B cell (primary cell): Measurements from ENCODE around the gene SLC2A11. TPM values are rescaled to one million over a fixed set of nuclear protein-coding genes. Genes with fewer than 3 reads are reported as not detected.

ENCODE experiments used
- ATAC-seq: fragments of 200-7000 bp; cut with Tn5 transposase; one replicate; pipeline ENCODE4 v1.10.0; 2021; ENCODE audit warnings: low read depth, mild to moderate bottlenecking, moderate number of reproducible peaks, moderate library complexity
- CTCF ChIA-PET: fragments of 350-600 bp; sonication (Branson Sonifier 250); formaldehyde crosslinking; loops from one replicate; lab custom pipeline; 2021; ENCODE audit warnings: antibody characterized with exemption, inconsistent platforms; lab: Charles Lee
- POLR2A ChIA-PET: fragments of 350-600 bp; sonication (Branson Sonifier 250); formaldehyde crosslinking; loops from one replicate; lab custom pipeline; 2021; ENCODE audit warnings: antibody characterized with exemption; lab: Charles Lee
- DNase-seq: peaks from one replicate; pipeline ENCODE4 v3.0.0; 2013
- H2AFZ ChIP-seq: 2 replicates; pipeline ENCODE4 v1.6.1; 2012; ENCODE audit warnings: mild to moderate bottlenecking, low read depth, low read length; ENCODE audit not compliant: insufficient read depth, poor library complexity, severe bottlenecking
- H3K27ac ChIP-seq, 2 donors: 1 replicate in 1 of 2; 2 replicates in 1 of 2; pipeline ENCODE4 v1.5.1; 2012 to 2013; ENCODE audit warnings: low read length in 2 of 2, mild to moderate bottlenecking in 2 of 2, moderate library complexity in 1 of 2
- H3K27me3 ChIP-seq, 4 experiments: fragments of 200-600 bp in 1 of 4; sonication (generic) in 1 of 4; replicated peaks in 1 of 4; 1 replicate in 2 of 4; 2 replicates in 2 of 4; pipeline versions ENCODE4 v1.6.1 to v1.7.0; 2013 to 2016; ENCODE audit warnings: low read length in 3 of 4, mild to moderate bottlenecking in 2 of 4, mixed read lengths in 1 of 4, moderate library complexity in 1 of 4; ENCODE audit not compliant: insufficient read depth in 4 of 4, control insufficient read depth in 3 of 4; ENCODE audit errors: control extremely low read depth in 1 of 4
- H3K36me3 ChIP-seq, 2 experiments: replicated peaks in 1 of 2; 1 replicate in 1 of 2; 2 replicates in 1 of 2; pipeline versions ENCODE4 v1.6.1 to v1.7.1; 2013; ENCODE audit warnings: low read length in 1 of 2; ENCODE audit not compliant: insufficient read depth in 2 of 2, control insufficient read depth in 1 of 2; ENCODE audit errors: control extremely low read depth in 1 of 2, extremely low read depth in 1 of 2
- H3K4me1 ChIP-seq, 2 donors: fragments of 200-600 bp in 1 of 2; sonication (generic) in 1 of 2; 1 replicate in 1 of 2; 2 replicates in 1 of 2; pipeline versions ENCODE4 v1.5.1 to v1.6.1; 2013 to 2017; ENCODE audit warnings: low read length in 2 of 2; ENCODE audit not compliant: control insufficient read depth in 2 of 2, insufficient read depth in 2 of 2
- H3K4me2 ChIP-seq: replicated peaks from 2 replicates; pipeline ENCODE3; 2012; ENCODE audit warnings: mild to moderate bottlenecking, low read depth, low read length; ENCODE audit not compliant: poor library complexity, severe bottlenecking
- H3K4me3 ChIP-seq, 5 experiments: fragments of 200-600 bp in 1 of 5; sonication (generic) in 1 of 5; 1 replicate in 3 of 5; 2 replicates in 2 of 5; pipeline versions ENCODE4 v1.5.1 to v1.7.0; 2011 to 2016; ENCODE audit warnings: low read length in 4 of 5, mild to moderate bottlenecking in 4 of 5, low read depth in 2 of 5, control low read depth in 1 of 5, moderate library complexity in 1 of 5; ENCODE audit not compliant: insufficient read depth in 1 of 5; ENCODE audit errors: control extremely low read depth in 1 of 5, extremely low read depth in 1 of 5
- H3K79me2 ChIP-seq: fragments of 200-600 bp; sonication (generic); one replicate; pipeline ENCODE4 v1.6.0; 2016; ENCODE audit warnings: low read length; ENCODE audit not compliant: control insufficient read depth, insufficient read depth
- H3K9ac ChIP-seq: fragments of 200-600 bp; sonication (generic); 2 replicates; pipeline ENCODE4 v1.6.1; 2017; ENCODE audit warnings: mild to moderate bottlenecking, low read length, moderate library complexity
- H3K9me3 ChIP-seq, 3 donors: one replicate each; pipeline versions ENCODE4 v1.6.1 to v1.7.1; 2013; ENCODE audit warnings: low read length in 2 of 3; ENCODE audit not compliant: control insufficient read depth in 2 of 3, insufficient read depth in 1 of 3; ENCODE audit errors: control extremely low read depth in 1 of 3
- H4K20me1 ChIP-seq: 2 replicates; pipeline ENCODE4 v1.6.0; 2012; ENCODE audit warnings: mild to moderate bottlenecking, low read length; ENCODE audit not compliant: insufficient read depth, control insufficient read depth, poor library complexity, severe bottlenecking
- H3K27ac Mint-ChIP-seq: one replicate; pipeline ENCODE4 v1.8.0; 2021; ENCODE audit warnings: mixed read lengths
- H3K27me3 Mint-ChIP-seq: one replicate; pipeline ENCODE4 v1.8.0; 2021; ENCODE audit warnings: mixed read lengths
- H3K4me1 Mint-ChIP-seq: one replicate; pipeline ENCODE4 v1.8.0; 2021; ENCODE audit warnings: mixed read lengths
- H3K4me3 Mint-ChIP-seq: one replicate; pipeline ENCODE4 v1.8.0; 2021; ENCODE audit warnings: mixed read lengths
- H3K9me3 Mint-ChIP-seq: one replicate; pipeline ENCODE4 v1.8.0; 2022; ENCODE audit warnings: mixed read lengths; ENCODE audit not compliant: insufficient read depth
- EZH2 ChIP-seq: IDR thresholded peaks from 2 replicates; pipeline ENCODE4 v1.6.1; 2012; ENCODE audit warnings: borderline replicate concordance, low read depth, mild to moderate bottlenecking, moderate library complexity, low read length; ENCODE audit not compliant: insufficient read depth, poor library complexity, severe bottlenecking
- whole genome bisulfite sequencing: methylation state at CpG from one replicate; pipeline ENCODE4 v1.1.5; 2013; ENCODE audit warnings: missing lambda C conversion rate; ENCODE audit not compliant: insufficient coverage; 5-methylcytosine and 5-hydroxymethylcytosine counted together
- intact Hi-C: fragments of 100-400 bp; cut with micrococcal nuclease; formaldehyde crosslinking; loops from one replicate; pipeline ENCODE4 v1.10.0; 2022
- polyA plus RNA-seq: library from polyadenylated mRNA; depleted of rRNA; stranded (reverse); fragments of >200 nt; gene quantifications from 2 replicates; pipeline ENCODE4 v1.2.3, GENCODE V29; 2012
- total RNA-seq, 2 donors: library from RNA; stranded (reverse); fragments of 120-200 nt in 1 of 2; gene quantifications; 1 replicate in 1 of 2; 2 replicates in 1 of 2; pipeline versions ENCODE4 v1.2.3 to v1.2.4, GENCODE V29; 2013 to 2022
- TF ChIP-seq, protein P1 (sequence below): fragments of 200-600 bp; IDR thresholded peaks from one replicate; pipeline ENCODE4 v1.8.0; 2022; ENCODE audit warnings: antibody characterized with exemption, mild to moderate bottlenecking

The SLC2A11 gene
- total and polyA plus RNA-seq, 2 donors (not counting 1 experiment from before 2014, with no cell fraction given), result 38.6 to 54.3 TPM

DNA sequence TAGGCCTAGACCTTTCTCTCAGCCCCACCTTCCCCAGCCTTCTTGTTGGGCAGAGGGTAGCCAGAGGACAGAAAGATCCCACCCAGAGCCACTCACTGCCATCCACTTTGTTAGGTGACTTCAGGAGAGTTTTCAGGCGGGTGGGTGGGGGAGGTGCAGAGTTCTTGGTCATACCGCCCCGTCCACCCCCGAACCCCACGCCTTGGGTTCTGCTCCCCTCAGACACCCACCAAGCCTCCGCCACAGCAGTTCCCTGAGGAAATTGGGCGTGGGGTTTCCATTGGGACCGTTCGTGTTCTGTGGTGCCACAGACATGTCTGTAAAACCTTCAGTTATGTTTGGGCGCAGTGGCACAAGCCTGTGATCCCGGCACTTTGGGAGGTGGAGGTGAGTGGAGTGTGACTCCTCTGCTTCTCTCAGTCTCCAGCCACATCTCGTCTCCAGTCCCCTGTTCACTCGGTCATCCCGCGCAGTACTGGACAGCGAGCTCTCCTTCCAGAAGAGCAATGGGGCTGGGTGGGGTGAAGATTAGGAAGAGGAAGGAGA lies 38.0 kb downstream of the SLC2A11 start:
- Histone ChIP-seq H3K4me2 (peak overlapping the region; percentile 91), H4K20me1 (peaks cover 34% of the 10 kb centered on the region), H3K4me1 (peaks cover 13 to 19% of the 10 kb centered on the region in 2 donors), H3K4me3 (peak overlapping the region in 4 of 5 experiments; percentile 77 to 88 (median 84)), H3K9me3 (peaks cover 0 to 4% (median 0%) of the 10 kb centered on the region in 3 donors), H3K36me3 (peaks cover 1 to 16% of the 10 kb centered on the region in 2 experiments), H2AFZ (no peak overlapping the region), H3K27me3 (no peaks in the 10 kb centered on the region), H3K9ac (peak overlapping the region; percentile 81), H3K79me2 (peaks cover 12% of the 10 kb centered on the region), H3K27ac (no peak overlapping the region)
- POLR2A ChIA-PET, result no interaction called here
- peaks cover 28% of the 10 kb centered on the region for H3K4me1 Mint-ChIP-seq
- no peaks in the 10 kb centered on the region for H3K9me3 Mint-ChIP-seq
- no peak for DNase-seq
- WGBS, result 91% methylated on average over 6 of the region's 16 CpGs
- intact Hi-C loops, result no loop called here
- no peak for TF ChIP-seq EZH2
- TF ChIP-seq, protein P1, sequence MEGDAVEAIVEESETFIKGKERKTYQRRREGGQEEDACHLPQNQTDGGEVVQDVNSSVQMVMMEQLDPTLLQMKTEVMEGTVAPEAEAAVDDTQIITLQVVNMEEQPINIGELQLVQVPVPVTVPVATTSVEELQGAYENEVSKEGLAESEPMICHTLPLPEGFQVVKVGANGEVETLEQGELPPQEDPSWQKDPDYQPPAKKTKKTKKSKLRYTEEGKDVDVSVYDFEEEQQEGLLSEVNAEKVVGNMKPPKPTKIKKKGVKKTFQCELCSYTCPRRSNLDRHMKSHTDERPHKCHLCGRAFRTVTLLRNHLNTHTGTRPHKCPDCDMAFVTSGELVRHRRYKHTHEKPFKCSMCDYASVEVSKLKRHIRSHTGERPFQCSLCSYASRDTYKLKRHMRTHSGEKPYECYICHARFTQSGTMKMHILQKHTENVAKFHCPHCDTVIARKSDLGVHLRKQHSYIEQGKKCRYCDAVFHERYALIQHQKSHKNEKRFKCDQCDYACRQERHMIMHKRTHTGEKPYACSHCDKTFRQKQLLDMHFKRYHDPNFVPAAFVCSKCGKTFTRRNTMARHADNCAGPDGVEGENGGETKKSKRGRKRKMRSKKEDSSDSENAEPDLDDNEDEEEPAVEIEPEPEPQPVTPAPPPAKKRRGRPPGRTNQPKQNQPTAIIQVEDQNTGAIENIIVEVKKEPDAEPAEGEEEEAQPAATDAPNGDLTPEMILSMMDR, result no peak
- CTCF ChIA-PET, result no interaction called here
- ATAC-seq, result no peak
- peak overlapping the region; percentile 93 for H3K4me3 Mint-ChIP-seq
- H3K27me3 Mint-ChIP-seq, result no peaks in the 10 kb centered on the region
- peak overlapping the region; percentile 88 for H3K27ac Mint-ChIP-seq

DNA sequence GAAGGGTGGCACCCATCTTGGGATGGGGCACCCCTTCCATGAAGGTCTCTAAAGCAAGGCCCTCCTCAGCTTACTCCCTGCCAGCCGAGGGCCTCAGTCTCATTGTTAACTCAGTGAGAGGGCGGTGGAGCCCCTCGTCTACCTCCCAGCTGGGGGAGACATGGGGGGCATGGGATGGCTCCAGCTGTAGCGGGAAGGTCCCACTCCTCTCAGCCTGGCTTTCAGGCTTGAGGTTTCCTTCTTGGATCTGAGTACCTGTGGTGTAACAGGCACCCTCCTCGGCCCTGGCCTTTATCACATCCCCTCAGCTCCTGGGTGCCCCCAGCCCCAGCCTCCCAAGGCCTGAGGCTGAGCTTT lies 38.5 kb downstream of the SLC2A11 start:
- H3K9me3 Mint-ChIP-seq, result no peaks in the 10 kb centered on the region
- Histone ChIP-seq H3K9ac (no peak overlapping the region), H3K36me3 (peaks cover 1 to 16% of the 10 kb centered on the region in 2 experiments), H3K79me2 (peaks cover 12% of the 10 kb centered on the region), H3K4me1 (peaks cover 13 to 19% of the 10 kb centered on the region in 2 donors), H3K9me3 (peaks cover 0 to 4% (median 0%) of the 10 kb centered on the region in 3 donors), H3K4me3 (no peak overlapping the region), H3K4me2 (peak overlapping the region; percentile 91), H2AFZ (no peak overlapping the region), H3K27ac (no peak overlapping the region), H3K27me3 (no peaks in the 10 kb centered on the region), H4K20me1 (peaks cover 34% of the 10 kb centered on the region)
- peak overlapping the region; percentile 88 for H3K27ac Mint-ChIP-seq
- peaks cover 28% of the 10 kb centered on the region for H3K4me1 Mint-ChIP-seq
- DNase-seq (peak; percentile 24), ATAC-seq (no peak)
- ChIA-PET CTCF (no interaction called here), POLR2A (no interaction called here)
- peak overlapping the region; percentile 93 for H3K4me3 Mint-ChIP-seq
- intact Hi-C loops, result no loop called here
- no peaks in the 10 kb centered on the region for H3K27me3 Mint-ChIP-seq
- 100% methylated on average over 5 of the region's 5 CpGs for WGBS
- TF ChIP-seq, protein P1, result no peak
- TF ChIP-seq EZH2, result no peak
